GM19324 (cell line): ENCODE data around the gene SCTR.
A peak's percentile ranks its signal among the peaks of the same experiment; 100 is the strongest.
"Not testable (repeated sequence)": the region's sequence is repeated elsewhere in the genome, so short reads cannot be mapped to it uniquely, and the experiment has no call there.

Experiments used
- ATAC-seq: cut with Tn5 transposase; IDR thresholded peaks from one replicate; pipeline ENCODE4 v1.9.1; 2021; ENCODE audit warnings: mild to moderate bottlenecking, moderate library complexity; ENCODE audit not compliant: unreplicated experiment, low FRiP score

SCTR gene

GRCh38 chr2:119419065-119419464 is 105.2 kb downstream of the SCTR start:
- ATAC-seq, result no peak

DNA sequence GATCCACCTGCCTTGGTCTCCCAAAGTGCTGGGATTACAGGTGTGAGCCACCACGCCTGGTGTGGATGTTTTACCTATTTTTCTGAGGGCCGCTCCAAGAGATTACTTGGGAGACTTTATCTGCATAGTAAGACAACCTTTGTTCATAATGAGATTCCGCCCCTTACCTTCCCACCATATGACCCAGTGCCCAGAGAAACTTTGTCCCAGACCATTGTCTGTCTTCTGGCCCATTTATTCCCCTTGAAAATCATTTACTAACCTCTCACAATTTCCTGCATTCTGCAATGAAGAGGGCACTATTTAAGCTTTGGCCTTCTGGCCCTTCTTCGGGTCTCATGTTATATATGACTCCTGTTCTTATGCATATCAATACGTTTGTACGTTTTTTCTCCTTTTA is 106.4 kb downstream of the SCTR start:
- ATAC-seq, result no peak

DNA sequence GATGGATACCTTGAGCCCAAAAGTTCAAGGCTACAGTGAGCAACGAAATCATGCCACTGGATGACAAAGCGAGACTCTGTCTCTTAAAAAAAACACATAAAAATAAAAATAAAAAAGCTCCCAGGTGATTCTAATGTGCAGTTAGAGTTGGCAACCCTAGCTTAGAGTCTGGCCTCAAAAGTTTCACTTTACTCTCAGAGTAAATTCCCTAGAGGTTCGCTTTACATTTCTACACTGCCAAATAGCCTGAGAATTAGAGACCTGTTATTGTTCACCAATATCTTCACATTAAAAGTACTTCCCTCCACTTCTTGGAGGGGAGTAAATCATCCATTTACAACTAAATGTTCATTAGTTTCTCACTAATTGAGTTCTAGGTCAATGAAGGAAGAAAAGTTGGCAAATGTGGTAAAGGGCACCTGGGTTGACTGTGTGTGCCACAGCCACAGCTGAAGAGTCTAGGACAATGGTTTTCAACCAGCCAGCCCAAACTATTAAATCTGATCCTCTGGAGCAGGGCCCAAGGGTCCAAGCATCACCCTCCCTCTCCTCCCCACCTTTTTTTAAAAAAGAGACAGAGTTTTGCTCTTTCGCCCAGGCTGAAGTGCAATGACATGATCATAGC is 107.9 kb downstream of the SCTR start:
- ATAC-seq, result no peak

GRCh38 chr2:119415630-119416029 is 108.7 kb downstream of the SCTR start:
- no peak for ATAC-seq

GRCh38 chr2:119414894-119415293 is 109.4 kb downstream of the SCTR start:
- no peak for ATAC-seq

DNA sequence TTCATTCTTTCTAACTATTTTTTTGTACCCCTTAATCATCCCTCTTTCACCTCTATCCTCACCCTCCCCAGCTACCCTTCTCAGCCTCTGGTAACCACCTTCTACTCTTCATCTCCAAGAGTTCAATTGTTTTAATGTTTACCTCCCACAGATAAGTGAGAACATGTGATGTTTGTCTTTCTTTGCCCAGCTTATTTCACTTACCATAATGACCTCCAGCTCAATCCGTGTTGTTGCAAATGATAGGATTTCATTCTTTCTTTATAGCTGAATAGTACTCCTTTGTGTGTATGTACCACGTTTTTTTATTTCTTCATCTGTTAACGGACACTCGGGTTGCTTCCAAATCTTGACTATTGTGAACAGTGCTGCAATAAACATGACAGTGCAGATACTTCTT is 114.8 kb downstream of the SCTR start:
- no peak for ATAC-seq

DNA sequence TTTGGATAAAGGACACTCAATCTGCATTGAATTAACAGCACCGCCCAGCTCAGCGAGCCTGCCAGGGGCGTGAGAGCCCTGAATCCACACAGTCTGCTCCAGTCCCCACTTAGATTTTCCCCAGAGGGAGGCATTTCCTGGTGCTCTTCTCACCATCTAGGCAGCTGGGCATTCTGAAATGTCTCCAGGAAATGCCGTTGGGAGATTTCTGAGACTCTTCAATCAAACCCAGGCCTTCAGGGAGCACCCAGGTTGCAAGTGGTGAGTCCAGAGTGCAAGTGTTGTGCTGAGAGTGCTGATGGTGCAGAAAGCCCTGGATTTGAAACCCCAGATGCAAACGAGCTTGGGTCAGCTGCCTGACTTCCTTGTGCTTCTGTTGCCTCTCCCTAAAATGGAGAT is 116.1 kb downstream of the SCTR start:
- ATAC-seq, result no peak

- peak; percentile 54 for ATAC-seq
Observed at GRCh38 chr2:119407430-119408220, 116.7 kb downstream of the SCTR start.

- no peak for ATAC-seq
Observed at GRCh38 chr2:119405151-119405550, 119.1 kb downstream of the SCTR start.

GRCh38 chr2:119403618-119404017 is 120.7 kb downstream of the SCTR start:
- ATAC-seq, result not testable (repeated sequence)

- no peak for ATAC-seq
Observed at GRCh38 chr2:119402645-119403560, 121.4 kb downstream of the SCTR start.

DNA sequence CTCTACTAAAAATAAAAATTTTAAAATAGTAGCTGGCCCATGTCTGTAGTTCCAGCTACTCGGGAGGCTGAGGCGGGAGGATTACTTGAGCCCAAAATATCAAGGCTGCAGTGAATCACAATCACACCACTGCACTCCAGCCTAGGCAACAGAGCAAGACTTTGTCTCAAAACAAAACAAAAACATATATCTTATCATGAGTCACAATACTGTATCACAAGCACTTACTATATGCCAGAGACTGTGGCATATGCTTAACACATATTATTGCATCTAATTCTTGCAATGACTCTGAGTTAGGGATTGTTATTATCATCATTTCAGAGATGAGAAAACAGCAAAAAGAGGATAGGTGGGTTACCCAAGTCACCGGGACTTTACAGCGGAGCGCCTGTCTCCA is 122.2 kb downstream of the SCTR start:
- no peak for ATAC-seq

- ATAC-seq, result no peak
Observed at GRCh38 chr2:119397196-119397595, 127.1 kb downstream of the SCTR start.

DNA sequence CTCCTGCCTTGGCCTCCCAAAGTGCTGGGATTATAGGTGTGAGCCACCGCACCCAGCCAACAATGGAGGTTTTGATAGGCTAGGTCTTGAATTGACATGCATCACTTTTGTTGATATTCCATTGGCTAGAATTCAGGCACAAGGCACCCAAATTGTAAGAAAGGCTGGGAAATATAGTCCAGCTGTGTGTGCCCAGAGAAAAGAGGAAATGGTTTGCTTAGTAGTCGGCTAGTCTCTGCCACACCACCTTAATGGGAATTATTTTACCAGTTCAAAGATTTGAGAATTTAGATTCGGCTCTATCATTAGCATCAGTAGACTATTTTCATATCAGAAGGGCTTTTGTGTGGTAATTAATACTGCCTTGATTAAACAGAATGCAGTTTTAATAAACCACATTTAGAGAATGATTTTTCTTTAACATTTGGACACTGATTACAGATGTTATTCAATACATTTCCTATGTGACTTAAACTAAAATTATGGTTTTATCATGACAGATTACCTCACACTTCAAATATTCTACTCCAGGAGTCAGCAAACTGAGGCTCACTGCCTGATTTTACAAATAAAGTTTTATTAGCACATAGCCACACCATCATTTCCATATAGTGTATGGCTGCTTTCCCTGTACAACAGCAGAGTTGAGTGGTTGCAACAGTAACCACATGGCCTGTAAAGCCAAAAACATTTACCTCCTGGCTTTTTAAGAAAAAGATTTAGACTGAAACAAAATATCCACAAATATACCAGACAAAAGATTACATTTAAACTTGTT is 130.1 kb downstream of the SCTR start:
- no peak for ATAC-seq
